C4-2B (cell line): ENCODE measurements around the gene CD200R1L.

ENCODE experiments used
- H3K27ac ChIP-seq: fragments of 450-650 bp; 2 replicates; pipeline ENCODE4 v1.5.1; 2017
- ZFX ChIP-seq: fragments of 450-650 bp; IDR thresholded peaks from 2 replicates; pipeline ENCODE4 v1.6.1; 2017
- TF ChIP-seq, protein P1 (sequence below): fragments of 450-650 bp; conservative IDR thresholded peaks from 2 replicates; pipeline ENCODE4 v1.5.1; 2017; ENCODE audit warnings: mild to moderate bottlenecking

Gene CD200R1L

GRCh38 chr3:112813016-112813415, 33.6 kb downstream of the CD200R1L start:
- H3K27ac ChIP-seq: no peak overlapping the region
- TF ChIP-seq ZFX: no peak
- TF ChIP-seq, protein P1, sequence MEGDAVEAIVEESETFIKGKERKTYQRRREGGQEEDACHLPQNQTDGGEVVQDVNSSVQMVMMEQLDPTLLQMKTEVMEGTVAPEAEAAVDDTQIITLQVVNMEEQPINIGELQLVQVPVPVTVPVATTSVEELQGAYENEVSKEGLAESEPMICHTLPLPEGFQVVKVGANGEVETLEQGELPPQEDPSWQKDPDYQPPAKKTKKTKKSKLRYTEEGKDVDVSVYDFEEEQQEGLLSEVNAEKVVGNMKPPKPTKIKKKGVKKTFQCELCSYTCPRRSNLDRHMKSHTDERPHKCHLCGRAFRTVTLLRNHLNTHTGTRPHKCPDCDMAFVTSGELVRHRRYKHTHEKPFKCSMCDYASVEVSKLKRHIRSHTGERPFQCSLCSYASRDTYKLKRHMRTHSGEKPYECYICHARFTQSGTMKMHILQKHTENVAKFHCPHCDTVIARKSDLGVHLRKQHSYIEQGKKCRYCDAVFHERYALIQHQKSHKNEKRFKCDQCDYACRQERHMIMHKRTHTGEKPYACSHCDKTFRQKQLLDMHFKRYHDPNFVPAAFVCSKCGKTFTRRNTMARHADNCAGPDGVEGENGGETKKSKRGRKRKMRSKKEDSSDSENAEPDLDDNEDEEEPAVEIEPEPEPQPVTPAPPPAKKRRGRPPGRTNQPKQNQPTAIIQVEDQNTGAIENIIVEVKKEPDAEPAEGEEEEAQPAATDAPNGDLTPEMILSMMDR: no peak

- H3K27ac ChIP-seq: no peak overlapping the region
- no peak for TF ChIP-seq ZFX
- TF ChIP-seq, protein P1: no peak
Observed at GRCh38 chr3:112811917-112812660, 34.6 kb downstream of the CD200R1L start.

DNA sequence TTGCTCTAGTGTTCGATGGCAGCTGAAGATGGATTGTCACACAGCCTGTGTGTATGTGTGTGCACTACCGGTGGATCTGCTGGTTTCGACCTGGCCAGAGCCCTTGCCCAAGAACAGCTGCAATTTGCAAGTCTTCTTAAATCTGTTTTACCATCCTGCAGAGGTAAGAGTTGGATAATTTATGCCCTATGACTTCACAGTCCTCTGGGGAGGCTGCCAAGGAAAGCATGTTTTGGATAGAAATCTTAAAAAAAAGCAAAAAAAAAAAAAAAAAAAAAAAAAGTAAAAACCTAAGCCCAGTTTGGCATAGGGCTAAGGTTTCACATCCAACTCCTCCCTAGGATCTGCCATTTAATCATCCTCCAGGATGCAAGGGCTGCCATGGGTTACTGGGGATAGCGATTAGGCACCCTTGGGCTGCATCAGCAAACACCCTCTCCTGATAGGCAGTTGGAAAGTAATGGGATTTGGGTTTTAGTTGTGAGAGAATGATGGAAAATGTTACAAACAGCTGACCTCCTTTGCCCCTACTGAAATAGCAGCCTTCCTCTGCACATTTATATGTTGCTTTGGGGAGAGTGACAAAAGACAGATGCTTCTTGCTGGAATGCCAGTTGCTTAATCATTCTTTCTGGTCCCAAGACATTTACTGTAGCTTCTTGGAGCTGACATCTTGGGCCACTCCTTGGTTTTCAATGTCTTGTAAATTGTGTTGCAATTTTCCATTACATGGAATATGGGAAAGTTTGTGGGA, 35.4 kb downstream of the CD200R1L start:
- TF ChIP-seq, protein P1: no peak
- no peak overlapping the region for H3K27ac ChIP-seq

- TF ChIP-seq ZFX: no peak
- TF ChIP-seq, protein P1: no peak
- H3K27ac ChIP-seq: no peak overlapping the region
Observed at GRCh38 chr3:112810561-112810960, 36.1 kb downstream of the CD200R1L start.

DNA sequence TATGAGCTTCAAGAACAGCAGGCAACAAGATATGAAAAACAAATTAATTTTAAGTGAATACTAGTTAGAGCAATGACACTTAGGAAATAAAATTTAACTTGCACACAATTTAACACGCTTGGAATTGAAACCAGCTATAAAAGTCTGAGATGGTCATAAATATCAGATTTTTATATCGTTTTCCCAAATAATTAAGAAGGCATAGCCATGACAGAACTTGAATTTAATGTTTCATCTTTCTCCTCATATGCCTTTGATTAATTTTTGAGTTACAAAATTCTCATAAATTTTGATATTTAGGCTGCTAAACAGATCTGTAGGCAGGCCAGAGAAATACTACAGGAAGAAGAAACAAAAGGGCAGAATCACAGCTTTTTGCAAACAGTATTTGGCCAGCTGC, 38.5 kb downstream of the CD200R1L start:
- TF ChIP-seq, protein P1: no peak
- no peak for TF ChIP-seq ZFX
- no peak overlapping the region for H3K27ac ChIP-seq

- H3K27ac ChIP-seq: no peak overlapping the region
- no peak for TF ChIP-seq ZFX
- TF ChIP-seq, protein P1: no peak
Observed at GRCh38 chr3:112807685-112808084, 39.0 kb downstream of the CD200R1L start.

- TF ChIP-seq ZFX: no peak
- TF ChIP-seq, protein P1: no peak
- no peak overlapping the region for H3K27ac ChIP-seq
Observed at GRCh38 chr3:112806903-112807302, 39.8 kb downstream of the CD200R1L start.
